ENCODE results near the gene SUPT20HL2.
"Not testable (repeated sequence)": the region's sequence is repeated elsewhere in the genome, so short reads cannot be mapped to it uniquely, and the experiment has no call there.

SUPT20HL2 gene

GRCh38 chrX:24314019-24314635 lies at the start of gene SUPT20HL2:
Gene SUPT20HL2, minus strand, starts transcription at chrX:24314069. Its CDS starts 754 bp downstream, at chrX:24313315.
- DNase-seq (ENCODE audit: low read depth, low spot score), result no peak

- DNase-seq (ENCODE audit: low read depth, low spot score), result not testable (repeated sequence)
These were observed 48.3 kb upstream of the SUPT20HL2 start for GRCh38 chrX:24362089-24362745.

GRCh38 chrX:24360272-24360671 lies 46.4 kb upstream of the SUPT20HL2 start, which contains the start of gene SUPT20HL1:
Gene SUPT20HL1, plus strand, starts transcription at chrX:24360639. Its CDS starts 2,122 bp downstream, at chrX:24362761.
- DNase-seq (ENCODE audit: low read depth, low spot score), result no peak

- DNase-seq (ENCODE audit: low read depth, low spot score), result no peak
These were observed 43.2 kb upstream of the SUPT20HL2 start for GRCh38 chrX:24357106-24357505.

GRCh38 chrX:24355095-24355494 lies 41.2 kb upstream of the SUPT20HL2 start:
- no peak for DNase-seq (ENCODE audit: low read depth, low spot score)

GRCh38 chrX:24350217-24350616 lies 36.3 kb upstream of the SUPT20HL2 start:
- no peak for DNase-seq (ENCODE audit: low read depth, low spot score)

GRCh38 chrX:24347881-24348280 lies 34.0 kb upstream of the SUPT20HL2 start:
- no peak for DNase-seq (ENCODE audit: low read depth, low spot score)

- DNase-seq (ENCODE audit: low read depth, low spot score), result no peak
These were observed 29.9 kb upstream of the SUPT20HL2 start for GRCh38 chrX:24343719-24344118.

- no peak for DNase-seq (ENCODE audit: low read depth, low spot score)
These were observed 27.9 kb upstream of the SUPT20HL2 start for GRCh38 chrX:24341795-24342194.

- DNase-seq (ENCODE audit: low read depth, low spot score), result no peak
These were observed 26.6 kb upstream of the SUPT20HL2 start for GRCh38 chrX:24340501-24340900.

GRCh38 chrX:24339911-24340310 lies 26.0 kb upstream of the SUPT20HL2 start:
- no peak for DNase-seq (ENCODE audit: low read depth, low spot score)

- no peak for DNase-seq (ENCODE audit: low read depth, low spot score)
These were observed 22.0 kb upstream of the SUPT20HL2 start for GRCh38 chrX:24335871-24336270.

- no peak for DNase-seq (ENCODE audit: low read depth, low spot score)
These were observed 20.6 kb upstream of the SUPT20HL2 start for GRCh38 chrX:24334461-24334860.

GRCh38 chrX:24333371-24333770 lies 19.5 kb upstream of the SUPT20HL2 start:
- DNase-seq (ENCODE audit: low read depth, low spot score), result no peak

GRCh38 chrX:24332878-24333277 lies 19.0 kb upstream of the SUPT20HL2 start:
- DNase-seq (ENCODE audit: low read depth, low spot score), result no peak

GRCh38 chrX:24325231-24325630 lies 11.4 kb upstream of the SUPT20HL2 start:
- no peak for DNase-seq (ENCODE audit: low read depth, low spot score)

- no peak for DNase-seq (ENCODE audit: low read depth, low spot score)
These were observed 8.0 kb upstream of the SUPT20HL2 start for GRCh38 chrX:24321741-24322395.

GRCh38 chrX:24317567-24317966 lies 3.7 kb upstream of the SUPT20HL2 start:
- DNase-seq (ENCODE audit: low read depth, low spot score), result no peak

GRCh38 chrX:24316111-24316510 lies 2.2 kb upstream of the SUPT20HL2 start:
- DNase-seq (ENCODE audit: low read depth, low spot score), result no peak

- not testable (repeated sequence) for DNase-seq (ENCODE audit: low read depth, low spot score)
These were observed 1.6 kb downstream of the SUPT20HL2 start for GRCh38 chrX:24312249-24312607.

- not testable (repeated sequence) for DNase-seq (ENCODE audit: low read depth, low spot score)
These were observed 2.2 kb downstream of the SUPT20HL2 start for GRCh38 chrX:24311507-24312248.

- DNase-seq (ENCODE audit: low read depth, low spot score), result not testable (repeated sequence)
These were observed 3.0 kb downstream of the SUPT20HL2 start for GRCh38 chrX:24310916-24311315.

Data from activated naive CD8-positive, alpha-beta T cell treated with anti-CD3 and anti-CD28 coated beads, Interleukin-2, amount 50 U/mL, for 16 hours (primary cell).